ENCODE results near the gene SNX4. TPM values are rescaled to one million over a fixed set of nuclear protein-coding genes. Genes with fewer than 3 reads are reported as not detected.

Gene SNX4
- total RNA-seq, 1 experiment from 2014 or later, result 43.6 TPM

- Histone ChIP-seq H3K27me3 (replicated peaks; ENCODE audit: insufficient read depth, low read depth, low read length, poor library complexity) (no peaks in the 10 kb centered on the region), H3K36me3 (ENCODE audit: insufficient read depth, low read length, poor library complexity, severe bottlenecking) (peaks cover 31% of the 10 kb centered on the region), H3K4me1 (ENCODE audit: insufficient read depth, low read length, poor library complexity, severe bottlenecking) (no peaks in the 10 kb centered on the region), H3K27ac (ENCODE audit: low read depth, low read length, poor library complexity, severe bottlenecking) (no peak overlapping the region), H3K9me3 (ENCODE audit: low read depth, low read length, poor library complexity, severe bottlenecking) (no peaks in the 10 kb centered on the region), H3K4me3 (ENCODE audit: low read depth, low read length, poor library complexity, severe bottlenecking) (no peak overlapping the region)
- intact Hi-C loops (cut with micrococcal nuclease; ENCODE audit: unreplicated experiment), result no loop called here
- TF ChIP-seq EZH2 (IDR thresholded peaks at IDR 0.05; ENCODE audit: borderline replicate concordance, low read depth, low read length, poor library complexity, severe bottlenecking) (no peak), CTCF (conservative IDR thresholded peaks at IDR 0.05; ENCODE audit: low read depth, low read length) (no peak)
- no TSS peak for BruUV-seq (replicated peaks)
- POLR2A ChIA-PET (ENCODE audit: low non-redundant PET), result no interaction called here
- CTCF ChIA-PET, result no interaction called here
- no peak for DNase-seq (ENCODE audit: low spot score)
Measured at GRCh38 chr3:125460233-125460632, 59.8 kb downstream of the SNX4 start.

- TF ChIP-seq EZH2 (IDR thresholded peaks at IDR 0.05; ENCODE audit: borderline replicate concordance, low read depth, low read length, poor library complexity, severe bottlenecking) (no peak), CTCF (conservative IDR thresholded peaks at IDR 0.05; ENCODE audit: low read depth, low read length) (no peak)
- ChIA-PET POLR2A (ENCODE audit: low non-redundant PET) (no interaction called here), CTCF (no interaction called here)
- no peak overlapping the region for H3K27ac ChIP-seq (ENCODE audit: low read depth, low read length, poor library complexity, severe bottlenecking)
- H3K4me1 ChIP-seq (ENCODE audit: insufficient read depth, low read length, poor library complexity, severe bottlenecking), result no peaks in the 10 kb centered on the region
- intact Hi-C loops (cut with micrococcal nuclease; ENCODE audit: unreplicated experiment), result no loop called here
- no peaks in the 10 kb centered on the region for H3K27me3 ChIP-seq (replicated peaks; ENCODE audit: insufficient read depth, low read depth, low read length, poor library complexity)
- no TSS peak for BruUV-seq (replicated peaks)
- DNase-seq (ENCODE audit: low spot score), result peak; percentile 45
- peaks cover 12% of the 10 kb centered on the region for H3K36me3 ChIP-seq (ENCODE audit: insufficient read depth, low read length, poor library complexity, severe bottlenecking)
- H3K4me3 ChIP-seq (ENCODE audit: low read depth, low read length, poor library complexity, severe bottlenecking), result no peak overlapping the region
- peaks cover 8% of the 10 kb centered on the region for H3K9me3 ChIP-seq (ENCODE audit: low read depth, low read length, poor library complexity, severe bottlenecking)
Measured at GRCh38 chr3:125443923-125444322, 76.1 kb downstream of the SNX4 start.

GRCh38 chr3:125442506-125442905 is 77.5 kb downstream of the SNX4 start:
- DNase-seq (ENCODE audit: low spot score), result no peak
- intact Hi-C loops (cut with micrococcal nuclease; ENCODE audit: unreplicated experiment), result no loop called here
- peaks cover 8% of the 10 kb centered on the region for H3K9me3 ChIP-seq (ENCODE audit: low read depth, low read length, poor library complexity, severe bottlenecking)
- no peaks in the 10 kb centered on the region for H3K27me3 ChIP-seq (replicated peaks; ENCODE audit: insufficient read depth, low read depth, low read length, poor library complexity)
- peaks cover 9% of the 10 kb centered on the region for H3K36me3 ChIP-seq (ENCODE audit: insufficient read depth, low read length, poor library complexity, severe bottlenecking)
- TF ChIP-seq EZH2 (IDR thresholded peaks at IDR 0.05; ENCODE audit: borderline replicate concordance, low read depth, low read length, poor library complexity, severe bottlenecking) (no peak), CTCF (conservative IDR thresholded peaks at IDR 0.05; ENCODE audit: low read depth, low read length) (no peak)
- CTCF ChIA-PET, result no interaction called here
- no peaks in the 10 kb centered on the region for H3K4me1 ChIP-seq (ENCODE audit: insufficient read depth, low read length, poor library complexity, severe bottlenecking)
- H3K27ac ChIP-seq (ENCODE audit: low read depth, low read length, poor library complexity, severe bottlenecking), result no peak overlapping the region
- BruUV-seq (replicated peaks), result no TSS peak
- POLR2A ChIA-PET (ENCODE audit: low non-redundant PET), result no interaction called here
- H3K4me3 ChIP-seq (ENCODE audit: low read depth, low read length, poor library complexity, severe bottlenecking), result no peak overlapping the region
